Gastroesophageal sphincter (tissue), 4 donors: Measurements from ENCODE around the gene RASSF5. TPM values are rescaled to one million over a fixed set of nuclear protein-coding genes. Genes with fewer than 3 reads are reported as not detected.
A peak's percentile ranks its signal among the peaks of the same experiment; 100 is the strongest.
"Not testable (repeated sequence)": the region's sequence is repeated elsewhere in the genome, so short reads cannot be mapped to it uniquely, and the experiment has no call there.

Experiments
- ATAC-seq: fragments of 150-250 bp; one replicate; pipeline ENCODE4 v1.9.1; 2016; ENCODE audit warnings: mild to moderate bottlenecking, moderate library complexity
- H3K27ac ChIP-seq, 4 donors: fragments of 200-600 bp; sonication (generic) in 3 of 4; 1 replicate in 3 of 4; 2 replicates in 1 of 4; pipeline ENCODE4 v1.5.1; 2016 to 2019
- H3K27me3 ChIP-seq: fragments of 200-600 bp; sonication (generic); one replicate; pipeline ENCODE4 v1.5.1; 2019
- H3K36me3 ChIP-seq, 2 donors: fragments of 200-600 bp; sonication (generic); one replicate each; pipeline ENCODE4 v1.5.1; 2019; ENCODE audit warnings: control low read depth in 1 of 2
- H3K4me1 ChIP-seq, 3 donors: fragments of 200-600 bp; sonication (generic); 1 replicate in 2 of 3; 2 replicates in 1 of 3; pipeline ENCODE4 v1.5.1; 2016 to 2019; ENCODE audit warnings: control low read depth in 2 of 3
- H3K4me3 ChIP-seq, 2 donors: fragments of 200-600 bp; sonication (generic); one replicate each; pipeline ENCODE4 v1.5.1; 2019; ENCODE audit warnings: mild to moderate bottlenecking in 1 of 2, moderate library complexity in 1 of 2
- H3K9me3 ChIP-seq, 3 donors: fragments of 200-600 bp; sonication (generic); one replicate each; pipeline ENCODE4 v1.5.1; 2017 to 2019; ENCODE audit warnings: control low read depth in 2 of 3
- EP300 ChIP-seq: sonication (generic); formaldehyde crosslinking; IDR thresholded peaks from one replicate; pipeline ENCODE4 v1.6.1; 2017; ENCODE audit warnings: antibody characterized with exemption, mild to moderate bottlenecking
- POLR2A ChIP-seq, 2 donors: fragments of 450-650 bp; IDR thresholded peaks; one replicate each; pipeline ENCODE4 v1.6.1; 2017; ENCODE audit warnings: antibody characterized with exemption in 2 of 2, mild to moderate bottlenecking in 2 of 2, moderate library complexity in 1 of 2
- POLR2AphosphoS5 ChIP-seq: sonication (generic); formaldehyde crosslinking; IDR thresholded peaks from one replicate; pipeline ENCODE4 v1.6.1; 2017; ENCODE audit warnings: antibody characterized with exemption
- WGBS, 2 donors: methylation state at CpG; one replicate each; pipeline ENCODE4 v1.1.5; 2018; ENCODE audit warnings: low coverage in 1 of 2; 5-methylcytosine and 5-hydroxymethylcytosine counted together
- total RNA-seq, 4 donors: library from RNA; depleted of rRNA; stranded (reverse); fragments of >200 nt; gene quantifications; one replicate each; pipeline ENCODE4 v1.1.0, GENCODE V29; 2016
- TF ChIP-seq, protein P1 (sequence below), 4 experiments: fragments of 200-600 bp in 2 of 4; fragments of 450-650 bp in 2 of 4; sonication (generic) in 1 of 4; IDR thresholded peaks; one replicate each; pipeline ENCODE4 v1.5.1; 2017 to 2019; ENCODE audit warnings: antibody characterized with exemption in 4 of 4, mild to moderate bottlenecking in 2 of 4, moderate library complexity in 2 of 4

RASSF5 gene
- total RNA-seq, 4 donors from 2014 or later, result 6.2 to 23.3 (median 8.5) TPM

- Histone ChIP-seq H3K27ac (peak overlapping the region in 3 of 4 donors; percentile 12 to 46 (median 44)), H3K27me3 (no peaks in the 10 kb centered on the region), H3K36me3 (peaks cover 0 to 22% of the 10 kb centered on the region in 2 donors), H3K4me1 (peaks cover 0 to 18% (median 2%) of the 10 kb centered on the region in 3 donors), H3K9me3 (no peaks in the 10 kb centered on the region), H3K4me3 (no peak overlapping the region)
- no peak for ATAC-seq
- WGBS, 2 donors, result 90 to 93% methylated on average over 2 to 3 of the region's 8 CpGs
- TF ChIP-seq, protein P1, sequence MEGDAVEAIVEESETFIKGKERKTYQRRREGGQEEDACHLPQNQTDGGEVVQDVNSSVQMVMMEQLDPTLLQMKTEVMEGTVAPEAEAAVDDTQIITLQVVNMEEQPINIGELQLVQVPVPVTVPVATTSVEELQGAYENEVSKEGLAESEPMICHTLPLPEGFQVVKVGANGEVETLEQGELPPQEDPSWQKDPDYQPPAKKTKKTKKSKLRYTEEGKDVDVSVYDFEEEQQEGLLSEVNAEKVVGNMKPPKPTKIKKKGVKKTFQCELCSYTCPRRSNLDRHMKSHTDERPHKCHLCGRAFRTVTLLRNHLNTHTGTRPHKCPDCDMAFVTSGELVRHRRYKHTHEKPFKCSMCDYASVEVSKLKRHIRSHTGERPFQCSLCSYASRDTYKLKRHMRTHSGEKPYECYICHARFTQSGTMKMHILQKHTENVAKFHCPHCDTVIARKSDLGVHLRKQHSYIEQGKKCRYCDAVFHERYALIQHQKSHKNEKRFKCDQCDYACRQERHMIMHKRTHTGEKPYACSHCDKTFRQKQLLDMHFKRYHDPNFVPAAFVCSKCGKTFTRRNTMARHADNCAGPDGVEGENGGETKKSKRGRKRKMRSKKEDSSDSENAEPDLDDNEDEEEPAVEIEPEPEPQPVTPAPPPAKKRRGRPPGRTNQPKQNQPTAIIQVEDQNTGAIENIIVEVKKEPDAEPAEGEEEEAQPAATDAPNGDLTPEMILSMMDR (IDR thresholded peaks at IDR 0.05), result no peak
- TF ChIP-seq POLR2AphosphoS5, result no peak
- no peak for TF ChIP-seq POLR2A (IDR thresholded peaks at IDR 0.05)
- TF ChIP-seq EP300, result no peak
Measured at GRCh38 chr1:206580438-206581113, 73.2 kb downstream of the RASSF5 start.

- 80 to 82% methylated on average over 2 to 7 of the region's 7 CpGs for WGBS, 2 donors
- Histone ChIP-seq H3K4me1 (peaks cover 0 to 13% (median 1%) of the 10 kb centered on the region in 3 donors), H3K36me3 (peaks cover 0 to 27% of the 10 kb centered on the region in 2 donors)
- not testable (repeated sequence) for H3K27ac ChIP-seq, H3K27me3 ChIP-seq, ATAC-seq, H3K4me3 ChIP-seq, H3K9me3 ChIP-seq
Measured at GRCh38 chr1:206581114-206581497, 73.8 kb downstream of the RASSF5 start.

DNA sequence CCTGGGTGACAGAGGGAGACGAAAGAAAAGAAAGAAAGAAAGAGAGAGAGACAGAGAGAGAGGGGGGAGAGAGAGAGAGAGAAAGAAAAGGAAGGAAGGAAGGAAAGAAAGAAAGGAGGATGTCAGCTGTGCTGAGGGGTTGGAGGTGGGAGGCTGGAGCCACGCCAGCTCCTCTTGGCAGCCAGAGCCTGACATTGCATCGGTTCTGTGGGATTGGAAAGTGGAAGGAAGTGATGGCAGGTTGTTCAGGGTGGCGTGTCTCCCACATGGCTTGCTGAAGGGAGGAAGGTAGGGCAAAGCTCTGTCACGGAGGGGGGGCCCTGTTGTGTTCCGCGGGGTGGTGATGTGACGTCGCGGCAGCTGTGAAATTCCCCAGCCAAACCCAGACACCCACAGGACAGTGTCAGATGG, 74.2 kb downstream of the RASSF5 start:
- no peak for ATAC-seq
- no peaks in the 10 kb centered on the region for H3K27me3 ChIP-seq
- no peak overlapping the region for H3K27ac ChIP-seq
- no peak overlapping the region for H3K4me3 ChIP-seq
- WGBS, 2 donors, result 31 to 47% methylated on average over 3 to 4 of the region's 10 CpGs
- H3K4me1 ChIP-seq, result peaks cover 0 to 13% (median 0%) of the 10 kb centered on the region in 3 donors
- TF ChIP-seq POLR2AphosphoS5 (no peak), POLR2A (IDR thresholded peaks at IDR 0.05) (no peak), EP300 (no peak)
- TF ChIP-seq, protein P1 (IDR thresholded peaks at IDR 0.05), result no peak
- no peaks in the 10 kb centered on the region for H3K9me3 ChIP-seq
- H3K36me3 ChIP-seq, result peaks cover 0 to 32% of the 10 kb centered on the region in 2 donors

GRCh38 chr1:206582537-206582936, 75.2 kb downstream of the RASSF5 start:
- ATAC-seq, result no peak
- H3K4me1 ChIP-seq, result peaks cover 0 to 18% (median 0%) of the 10 kb centered on the region in 3 donors
- TF ChIP-seq POLR2AphosphoS5 (no peak), POLR2A (IDR thresholded peaks at IDR 0.05) (no peak), EP300 (no peak)
- TF ChIP-seq, protein P1 (IDR thresholded peaks at IDR 0.05), result no peak
- no peak overlapping the region for H3K4me3 ChIP-seq
- no peaks in the 10 kb centered on the region for H3K9me3 ChIP-seq
- H3K27me3 ChIP-seq, result no peaks in the 10 kb centered on the region
- WGBS, 2 donors, result 75 to 81% methylated on average over 2 to 5 of the region's 5 CpGs
- no peak overlapping the region for H3K27ac ChIP-seq
- peaks cover 0 to 42% of the 10 kb centered on the region in 2 donors for H3K36me3 ChIP-seq

DNA sequence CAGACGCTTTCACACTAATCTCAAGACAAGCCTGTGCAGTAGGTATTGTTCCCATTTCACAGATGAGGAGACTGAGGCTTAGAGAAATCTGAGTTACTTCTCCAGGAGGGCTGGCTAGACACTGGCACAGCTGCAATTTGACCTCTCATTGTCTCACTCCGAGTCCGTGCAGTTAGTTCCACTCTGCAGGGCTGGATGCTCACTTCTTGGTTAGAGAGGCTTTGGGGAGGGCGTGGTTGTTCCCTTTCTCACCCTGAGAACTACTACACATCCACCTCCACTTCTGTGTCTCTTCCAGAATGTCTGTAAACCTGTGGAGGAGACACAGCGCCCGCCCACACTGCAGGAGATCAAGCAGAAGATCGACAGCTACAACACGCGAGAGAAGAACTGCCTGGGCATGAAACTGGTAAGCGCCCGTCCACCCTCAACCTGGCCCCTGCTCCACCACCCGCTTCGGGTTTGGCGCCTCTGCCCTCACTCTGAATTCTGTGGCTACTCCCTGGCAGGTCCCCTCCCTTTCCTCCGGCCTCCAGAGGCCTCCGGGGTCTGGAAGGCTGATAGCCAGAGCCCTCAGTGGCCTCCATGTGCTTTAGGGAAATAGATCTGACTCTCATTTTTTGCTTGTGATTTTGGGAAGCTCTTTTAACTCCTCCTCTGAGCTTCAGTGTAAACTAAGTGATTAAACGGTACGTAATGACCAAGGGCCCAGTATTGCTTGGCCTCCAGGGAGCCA, 75.8 kb downstream of the RASSF5 start:
- Histone ChIP-seq H3K9me3 (no peaks in the 10 kb centered on the region), H3K4me3 (no peak overlapping the region), H3K4me1 (peaks cover 0 to 24% (median 0%) of the 10 kb centered on the region in 3 donors), H3K27ac (no peak overlapping the region), H3K36me3 (peaks cover 0 to 48% of the 10 kb centered on the region in 2 donors), H3K27me3 (no peaks in the 10 kb centered on the region)
- TF ChIP-seq, protein P1 (IDR thresholded peaks at IDR 0.05), result no peak
- no peak for TF ChIP-seq EP300
- TF ChIP-seq POLR2AphosphoS5, result no peak
- TF ChIP-seq POLR2A (IDR thresholded peaks at IDR 0.05), result no peak
- WGBS, 2 donors, result 74 to 81% methylated on average over 7 to 18 of the region's 18 CpGs
- ATAC-seq, result no peak
